ENCODE data around the gene RELL1.

Gene RELL1

GRCh38 chr4:37594099-37594498 is 92.1 kb downstream of the RELL1 start:
- no peak for DNase-seq

GRCh38 chr4:37591349-37591748 is 94.8 kb downstream of the RELL1 start:
- DNase-seq = no peak

- DNase-seq = no peak
Measured at GRCh38 chr4:37590016-37590415, 96.2 kb downstream of the RELL1 start.

GRCh38 chr4:37588150-37588549 is 98.0 kb downstream of the RELL1 start:
- DNase-seq = no peak

GRCh38 chr4:37586194-37586593 is 100.0 kb downstream of the RELL1 start:
- no peak for DNase-seq

GRCh38 chr4:37584493-37585060 is 101.6 kb downstream of the RELL1 start:
- DNase-seq = no peak

GRCh38 chr4:37584071-37584470 is 102.1 kb downstream of the RELL1 start:
- DNase-seq = no peak

GRCh38 chr4:37573566-37573965 is 112.6 kb downstream of the RELL1 start:
- no peak for DNase-seq

- DNase-seq = no peak
Measured at GRCh38 chr4:37568489-37568888, 117.7 kb downstream of the RELL1 start.

- DNase-seq = no peak
Measured at GRCh38 chr4:37567836-37568235, 118.3 kb downstream of the RELL1 start.

GRCh38 chr4:37562592-37562991 is 123.6 kb downstream of the RELL1 start:
- DNase-seq = no peak

- peak; percentile 61 for DNase-seq
Measured at GRCh38 chr4:37561803-37562207, 124.4 kb downstream of the RELL1 start.

GRCh38 chr4:37561196-37561802 is 124.9 kb downstream of the RELL1 start:
- no peak for DNase-seq

Data from NCI-H345 (cell line).